Gastroesophageal sphincter (tissue), 3 donors: Measurements from ENCODE around the gene GSTM3.

Experiments
- CTCF ChIP-seq, 4 experiments: fragments of 200-600 bp in 2 of 4; fragments of 450-650 bp in 2 of 4; sonication (generic) in 1 of 4; IDR thresholded peaks; one replicate each; pipeline ENCODE4 v1.5.1; 2017 to 2019; ENCODE audit warnings: antibody characterized with exemption in 4 of 4, mild to moderate bottlenecking in 2 of 4, moderate library complexity in 2 of 4
- POLR2A ChIP-seq, 2 donors: fragments of 450-650 bp; IDR thresholded peaks; one replicate each; pipeline ENCODE4 v1.6.1; 2017; ENCODE audit warnings: antibody characterized with exemption in 2 of 2, mild to moderate bottlenecking in 2 of 2, moderate library complexity in 1 of 2

- TF ChIP-seq CTCF (IDR thresholded peaks at IDR 0.05) (no peak), POLR2A (IDR thresholded peaks at IDR 0.05) (no peak)
Observed at GRCh38 chr1:109786112-109786480, 45.3 kb upstream of the GSTM3 start.
